Spleen (tissue), 11 donors: ENCODE measurements around the gene HS6ST2. TPM values are rescaled to one million over a fixed set of nuclear protein-coding genes. Genes with fewer than 3 reads are reported as not detected.

Source experiments
- DNase-seq: peaks from one replicate; pipeline ENCODE4 v3.0.0-alpha.2; 2020
- H3K27ac ChIP-seq, 8 donors: fragments of 200-600 bp; sonication (generic) in 7 of 8; 1 replicate in 4 of 8; 2 replicates in 4 of 8; pipeline versions ENCODE4 v1.5.0 to v1.8.0; 2016 to 2021; ENCODE audit warnings: inconsistent platforms in 4 of 8, mild to moderate bottlenecking in 4 of 8, moderate library complexity in 1 of 8
- H3K27me3 ChIP-seq, 7 donors: fragments of 200-600 bp; sonication (generic) in 6 of 7; replicated peaks in 1 of 7; 1 replicate in 4 of 7; 2 replicates in 3 of 7; pipeline versions ENCODE4 v1.5.0 to v1.8.0; 2016 to 2021; ENCODE audit warnings: inconsistent platforms in 3 of 7, mild to moderate bottlenecking in 1 of 7
- H3K36me3 ChIP-seq, 6 donors: fragments of 200-600 bp; sonication (generic) in 5 of 6; 1 replicate in 4 of 6; 2 replicates in 2 of 6; pipeline versions ENCODE4 v1.5.0 to v1.8.0; 2016 to 2021; ENCODE audit warnings: inconsistent platforms in 2 of 6
- H3K4me1 ChIP-seq, 6 donors: fragments of 200-600 bp; sonication (generic) in 5 of 6; 1 replicate in 3 of 6; 2 replicates in 3 of 6; pipeline versions ENCODE4 v1.5.0 to v1.8.0; 2016 to 2021; ENCODE audit warnings: inconsistent platforms in 3 of 6
- H3K4me3 ChIP-seq, 8 donors: fragments of 200-600 bp; sonication (generic) in 7 of 8; 1 replicate in 4 of 8; 2 replicates in 4 of 8; pipeline versions ENCODE4 v1.5.0 to v1.8.0; 2016 to 2021; ENCODE audit warnings: inconsistent platforms in 4 of 8, mild to moderate bottlenecking in 4 of 8, moderate library complexity in 2 of 8
- H3K9me3 ChIP-seq, 8 donors: fragments of 200-600 bp; sonication (generic) in 7 of 8; 1 replicate in 4 of 8; 2 replicates in 4 of 8; pipeline versions ENCODE4 v1.5.0 to v1.8.0; 2016 to 2021; ENCODE audit warnings: inconsistent platforms in 4 of 8
- POLR2A ChIP-seq, 3 donors: fragments of 450-650 bp; IDR thresholded peaks; one replicate each; pipeline ENCODE4 v1.5.1; 2017; ENCODE audit warnings: antibody characterized with exemption in 3 of 3, mild to moderate bottlenecking in 1 of 3
- POLR2AphosphoS5 ChIP-seq, 3 donors: sonication (generic); formaldehyde crosslinking; IDR thresholded peaks; one replicate each; pipeline ENCODE4 v1.5.1; 2017; ENCODE audit warnings: antibody characterized with exemption in 3 of 3
- WGBS, 5 donors: extraction: QIAGEN DNeasy Blood & Tissue Kit in 3 of 5; methylation state at CpG; one replicate each; pipeline versions ENCODE4 v1.1.5 to v1.1.7; 2013 to 2018; 5-methylcytosine and 5-hydroxymethylcytosine counted together
- intact Hi-C: fragments of 100-400 bp; cut with DNase I; formaldehyde crosslinking; loops from one replicate; pipeline ENCODE4 v1.15.0; 2023; ENCODE audit warnings: low total_unique reads
- polyA plus RNA-seq, 3 donors: library from polyadenylated mRNA; stranded (reverse); fragments of 200-250 nt; gene quantifications; one replicate each; pipeline ENCODE4 v1.2.1, GENCODE V29; 2013
- total RNA-seq, 7 donors: library from RNA; depleted of rRNA in 3 of 7; stranded (reverse); fragments of >200 nt in 3 of 7; fragmentation: NEBNext Ultra II Directional in 4 of 7; extraction: Animal tissue kit (Norgen Biotek cat#: 25700) in 4 of 7; gene quantifications; one replicate each; pipeline versions ENCODE4 v1.1.0 to v1.2.1, GENCODE V29; 2016 to 2021
- TF ChIP-seq, protein P1 (sequence below), 11 experiments: fragments of 200-600 bp in 7 of 11; fragments of 450-650 bp in 4 of 11; sonication (generic) in 4 of 11; IDR thresholded peaks in 8 of 11; conservative IDR thresholded peaks in 3 of 11; 1 replicate in 7 of 11; 2 replicates in 4 of 11; pipeline versions ENCODE4 v1.4.0 to v1.8.0; 2016 to 2021; ENCODE audit warnings: antibody characterized with exemption in 11 of 11, inconsistent platforms in 4 of 11, mild to moderate bottlenecking in 1 of 11
- donor health status: healthy with polysubstance abuse.
- donor health status: DM: no; HTN: no; CAD: no; lungs with moderate emphysema.
- donor health status: DM: no; HTN: no; CAD: no.
- donor health status: Bipolar disorder and iron deficiency.
- donor health status: healthy.
- donor health status: DM: no; HTN: no; CAD: no.
- donor health status: DM: yes; HTN: yes; CAD: no.

HS6ST2 gene
- total and polyA plus RNA-seq, 10 donors, result 0.02 to 0.20 (median 0.09) TPM; not detected in 7

DNA sequence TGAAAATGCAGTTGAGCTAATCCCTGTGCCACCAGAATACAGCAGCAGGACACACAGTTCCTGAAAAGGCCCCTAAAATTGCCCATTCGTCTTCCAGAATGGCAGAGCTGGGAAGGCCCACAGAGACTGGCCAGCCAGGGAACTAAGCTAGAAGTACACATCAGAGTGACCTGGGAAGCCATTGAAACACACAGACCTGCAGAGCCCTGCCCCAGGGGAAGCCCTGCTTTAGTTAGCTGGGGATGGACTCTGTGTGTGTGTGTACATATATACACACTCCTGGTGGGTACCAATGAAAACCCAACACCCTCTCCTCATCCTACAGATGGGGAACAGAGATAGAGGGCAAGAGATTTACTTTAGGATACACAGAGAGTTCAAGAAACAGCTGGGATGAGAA, 227.7 kb downstream of the HS6ST2 start:
- Histone ChIP-seq H3K4me3 (no peak overlapping the region), H3K4me1 (no peaks in the 10 kb centered on the region), H3K27me3 (peaks cover 0 to 9% (median 0%) of the 10 kb centered on the region in 7 donors), H3K9me3 (no peaks in the 10 kb centered on the region), H3K27ac (no peak overlapping the region), H3K36me3 (no peaks in the 10 kb centered on the region)
- intact Hi-C loops, result no loop called here
- DNase-seq, result no peak
- TF ChIP-seq POLR2AphosphoS5 (IDR thresholded peaks at IDR 0.05) (no peak), POLR2A (IDR thresholded peaks at IDR 0.05) (no peak)
- TF ChIP-seq, protein P1, sequence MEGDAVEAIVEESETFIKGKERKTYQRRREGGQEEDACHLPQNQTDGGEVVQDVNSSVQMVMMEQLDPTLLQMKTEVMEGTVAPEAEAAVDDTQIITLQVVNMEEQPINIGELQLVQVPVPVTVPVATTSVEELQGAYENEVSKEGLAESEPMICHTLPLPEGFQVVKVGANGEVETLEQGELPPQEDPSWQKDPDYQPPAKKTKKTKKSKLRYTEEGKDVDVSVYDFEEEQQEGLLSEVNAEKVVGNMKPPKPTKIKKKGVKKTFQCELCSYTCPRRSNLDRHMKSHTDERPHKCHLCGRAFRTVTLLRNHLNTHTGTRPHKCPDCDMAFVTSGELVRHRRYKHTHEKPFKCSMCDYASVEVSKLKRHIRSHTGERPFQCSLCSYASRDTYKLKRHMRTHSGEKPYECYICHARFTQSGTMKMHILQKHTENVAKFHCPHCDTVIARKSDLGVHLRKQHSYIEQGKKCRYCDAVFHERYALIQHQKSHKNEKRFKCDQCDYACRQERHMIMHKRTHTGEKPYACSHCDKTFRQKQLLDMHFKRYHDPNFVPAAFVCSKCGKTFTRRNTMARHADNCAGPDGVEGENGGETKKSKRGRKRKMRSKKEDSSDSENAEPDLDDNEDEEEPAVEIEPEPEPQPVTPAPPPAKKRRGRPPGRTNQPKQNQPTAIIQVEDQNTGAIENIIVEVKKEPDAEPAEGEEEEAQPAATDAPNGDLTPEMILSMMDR (IDR thresholded peaks at IDR 0.05 in 8 of 11, conservative IDR thresholded peaks at IDR 0.05 in 3 of 11), result no peak
- whole genome bisulfite sequencing, 5 donors, result 74 to 100% (median 83%) methylated on average over 1 of the region's 1 CpG

DNA sequence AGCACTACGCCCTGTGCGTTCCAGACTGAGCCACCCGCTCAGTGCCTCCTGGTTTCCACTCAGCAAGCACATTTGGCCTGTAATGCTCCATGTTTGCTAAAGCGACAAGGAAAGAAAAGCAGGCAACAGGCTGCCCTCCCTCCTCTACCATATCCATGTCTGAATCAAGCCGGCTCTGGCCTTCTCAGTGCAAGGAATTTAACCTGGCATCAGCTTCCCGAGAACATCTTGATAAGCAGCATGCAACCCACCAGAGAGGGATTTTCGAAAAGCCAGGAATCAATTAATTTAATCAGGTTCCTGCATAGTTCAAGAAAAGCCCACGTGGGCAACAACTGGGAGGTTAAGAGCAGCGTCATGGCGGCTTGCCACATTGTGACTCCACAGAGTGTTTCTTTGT, 228.2 kb downstream of the HS6ST2 start:
- TF ChIP-seq POLR2A (IDR thresholded peaks at IDR 0.05) (no peak), POLR2AphosphoS5 (IDR thresholded peaks at IDR 0.05) (no peak)
- TF ChIP-seq, protein P1 (IDR thresholded peaks at IDR 0.05 in 8 of 11, conservative IDR thresholded peaks at IDR 0.05 in 3 of 11), result no peak
- Histone ChIP-seq H3K36me3 (no peaks in the 10 kb centered on the region), H3K27me3 (peaks cover 0 to 9% (median 0%) of the 10 kb centered on the region in 7 donors), H3K4me3 (no peak overlapping the region), H3K4me1 (no peaks in the 10 kb centered on the region), H3K27ac (no peak overlapping the region), H3K9me3 (no peaks in the 10 kb centered on the region)
- intact Hi-C loops, result no loop called here
- WGBS, 5 donors, result 82 to 95% (median 88%) methylated on average over 7 to 10 of the region's 10 CpGs
- no peak for DNase-seq

DNA sequence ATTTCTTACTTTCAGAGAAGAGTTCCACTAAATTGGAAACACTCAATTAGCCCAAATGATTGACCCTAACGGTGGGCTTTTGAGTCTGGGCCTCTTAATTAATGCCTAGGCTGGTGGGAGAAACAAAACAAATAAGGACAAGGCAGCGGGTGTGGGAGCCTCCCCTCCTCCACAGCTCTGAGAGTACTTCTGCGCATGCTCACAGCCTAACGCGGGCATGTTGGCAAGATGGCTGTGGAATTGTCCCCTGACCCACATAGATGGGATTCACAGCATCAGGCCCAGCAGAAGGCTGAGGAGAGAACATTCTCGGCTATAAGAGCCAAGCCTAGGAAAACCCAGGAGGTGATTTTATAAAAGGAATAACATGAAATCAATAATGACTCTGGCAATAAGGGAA, 230.1 kb downstream of the HS6ST2 start:
- intact Hi-C loops, result no loop called here
- Histone ChIP-seq H3K4me1 (no peaks in the 10 kb centered on the region), H3K9me3 (peaks cover 0 to 4% (median 0%) of the 10 kb centered on the region in 8 donors), H3K27ac (no peak overlapping the region), H3K4me3 (no peak overlapping the region), H3K27me3 (peaks cover 0 to 9% (median 0%) of the 10 kb centered on the region in 7 donors), H3K36me3 (no peaks in the 10 kb centered on the region)
- DNase-seq, result no peak
- WGBS, 5 donors, result 57 to 87% (median 84%) methylated on average over 6 of the region's 6 CpGs
- no peak for TF ChIP-seq POLR2AphosphoS5 (IDR thresholded peaks at IDR 0.05)
- TF ChIP-seq POLR2A (IDR thresholded peaks at IDR 0.05), result no peak
- TF ChIP-seq, protein P1 (IDR thresholded peaks at IDR 0.05 in 8 of 11, conservative IDR thresholded peaks at IDR 0.05 in 3 of 11), result no peak

DNA sequence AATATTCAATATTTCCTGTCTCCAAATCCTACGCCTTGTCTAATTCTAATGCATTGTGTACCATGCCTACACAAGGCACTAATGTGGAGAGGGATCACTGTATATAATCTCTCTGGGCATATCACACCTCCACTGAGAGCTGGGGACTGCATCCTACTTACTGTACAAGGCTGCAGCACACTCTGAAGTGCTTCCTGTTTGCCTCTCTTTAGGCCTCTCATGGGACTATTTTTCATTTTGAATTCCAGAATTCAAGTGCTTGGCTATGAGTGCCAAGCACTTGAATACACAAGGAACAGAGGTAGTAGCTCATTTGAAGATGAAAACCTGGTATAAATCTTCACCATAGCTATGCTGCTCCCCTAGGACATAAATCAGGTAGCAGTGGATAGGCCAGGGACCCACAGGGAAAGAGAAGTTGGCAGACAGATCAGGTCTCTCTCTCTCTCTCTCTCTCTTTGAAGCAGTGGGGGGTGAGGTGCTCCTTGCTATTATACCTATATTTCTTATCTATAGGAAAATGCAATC, 239.9 kb downstream of the HS6ST2 start:
- Histone ChIP-seq H3K4me1 (no peaks in the 10 kb centered on the region), H3K4me3 (no peak overlapping the region), H3K27me3 (peaks cover 0 to 37% (median 0%) of the 10 kb centered on the region in 7 donors), H3K27ac (no peak overlapping the region), H3K36me3 (no peaks in the 10 kb centered on the region), H3K9me3 (peaks cover 0 to 15% (median 2%) of the 10 kb centered on the region in 8 donors)
- TF ChIP-seq POLR2AphosphoS5 (IDR thresholded peaks at IDR 0.05) (no peak), POLR2A (IDR thresholded peaks at IDR 0.05) (no peak)
- DNase-seq, result no peak
- intact Hi-C loops, result no loop called here
- WGBS, 5 donors, result 0 to 93% (median 71%) methylated on average over 1 of the region's 1 CpG
